ENCODE data around the gene OR11H6.

GRCh38 chr14:20247646-20248246 lies 24.2 kb downstream of the OR11H6 start:
- TF ChIP-seq CTCF (IDR thresholded peaks at IDR 0.05) (no peak), POLR2A (IDR thresholded peaks at IDR 0.05) (no peak)

All from breast epithelium (tissue), 3 donors.